Choroid plexus epithelial cell (primary cell): ENCODE measurements around the gene PNPLA6.

Source experiments
- DNase-seq: peaks from one replicate; pipeline ENCODE4 v3.0.0-alpha.2; 2010; ENCODE audit warnings: low read depth
- H3K4me3 ChIP-seq: 2 replicates; pipeline ENCODE4 v1.5.1; 2011; ENCODE audit warnings: low read depth, mild to moderate bottlenecking, control low read depth, low read length, moderate library complexity
- TF ChIP-seq, protein P1 (sequence below): conservative IDR thresholded peaks from 2 replicates; pipeline ENCODE4 v1.5.1; 2011; ENCODE audit warnings: low read depth, mild to moderate bottlenecking, control low read depth, inconsistent platforms, low read length, moderate library complexity

Gene PNPLA6

DNA sequence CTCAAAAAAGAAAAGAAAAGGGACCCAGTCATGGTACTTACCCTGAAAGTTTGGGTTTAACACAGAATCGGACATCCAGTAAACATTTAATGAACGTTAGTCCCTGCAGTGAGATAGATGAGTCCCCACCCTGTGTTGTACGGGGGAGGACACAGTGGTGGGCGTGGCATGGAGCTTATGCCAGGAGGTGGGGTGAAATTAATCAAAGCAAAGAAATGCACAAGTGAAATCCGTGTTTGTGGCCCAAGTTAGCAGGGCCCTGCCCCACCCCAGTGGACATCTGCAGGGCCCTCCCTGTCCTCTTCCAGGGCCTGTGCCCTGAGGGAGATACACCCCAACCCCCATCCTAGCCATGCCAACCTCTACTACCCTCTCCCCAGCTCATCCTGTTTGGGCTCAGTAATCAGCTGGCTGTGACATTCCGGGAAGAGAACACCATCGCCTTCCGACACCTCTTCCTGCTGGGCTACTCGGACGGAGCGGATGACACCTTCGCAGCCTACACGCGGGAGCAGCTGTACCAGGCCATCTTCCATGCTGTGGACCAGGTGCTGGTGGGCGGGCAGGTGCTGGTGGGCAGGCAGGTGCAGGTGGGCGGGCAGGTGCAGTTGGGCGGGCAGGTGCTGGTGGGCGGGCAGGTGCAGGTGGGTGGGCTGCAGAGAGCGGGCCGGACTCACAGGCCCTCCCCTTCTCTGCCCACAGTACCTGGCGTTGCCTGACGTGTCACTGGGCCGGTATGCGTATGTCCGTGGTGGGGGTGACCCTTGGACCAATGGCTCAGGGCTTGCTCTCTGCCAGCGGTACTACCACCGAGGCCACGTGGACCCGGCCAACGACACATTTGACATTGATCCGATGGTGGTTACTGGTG is 9.2 kb upstream of the PNPLA6 start:
- no peak for DNase-seq
- TF ChIP-seq, protein P1, sequence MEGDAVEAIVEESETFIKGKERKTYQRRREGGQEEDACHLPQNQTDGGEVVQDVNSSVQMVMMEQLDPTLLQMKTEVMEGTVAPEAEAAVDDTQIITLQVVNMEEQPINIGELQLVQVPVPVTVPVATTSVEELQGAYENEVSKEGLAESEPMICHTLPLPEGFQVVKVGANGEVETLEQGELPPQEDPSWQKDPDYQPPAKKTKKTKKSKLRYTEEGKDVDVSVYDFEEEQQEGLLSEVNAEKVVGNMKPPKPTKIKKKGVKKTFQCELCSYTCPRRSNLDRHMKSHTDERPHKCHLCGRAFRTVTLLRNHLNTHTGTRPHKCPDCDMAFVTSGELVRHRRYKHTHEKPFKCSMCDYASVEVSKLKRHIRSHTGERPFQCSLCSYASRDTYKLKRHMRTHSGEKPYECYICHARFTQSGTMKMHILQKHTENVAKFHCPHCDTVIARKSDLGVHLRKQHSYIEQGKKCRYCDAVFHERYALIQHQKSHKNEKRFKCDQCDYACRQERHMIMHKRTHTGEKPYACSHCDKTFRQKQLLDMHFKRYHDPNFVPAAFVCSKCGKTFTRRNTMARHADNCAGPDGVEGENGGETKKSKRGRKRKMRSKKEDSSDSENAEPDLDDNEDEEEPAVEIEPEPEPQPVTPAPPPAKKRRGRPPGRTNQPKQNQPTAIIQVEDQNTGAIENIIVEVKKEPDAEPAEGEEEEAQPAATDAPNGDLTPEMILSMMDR = no peak
- no peak overlapping the region for H3K4me3 ChIP-seq

DNA sequence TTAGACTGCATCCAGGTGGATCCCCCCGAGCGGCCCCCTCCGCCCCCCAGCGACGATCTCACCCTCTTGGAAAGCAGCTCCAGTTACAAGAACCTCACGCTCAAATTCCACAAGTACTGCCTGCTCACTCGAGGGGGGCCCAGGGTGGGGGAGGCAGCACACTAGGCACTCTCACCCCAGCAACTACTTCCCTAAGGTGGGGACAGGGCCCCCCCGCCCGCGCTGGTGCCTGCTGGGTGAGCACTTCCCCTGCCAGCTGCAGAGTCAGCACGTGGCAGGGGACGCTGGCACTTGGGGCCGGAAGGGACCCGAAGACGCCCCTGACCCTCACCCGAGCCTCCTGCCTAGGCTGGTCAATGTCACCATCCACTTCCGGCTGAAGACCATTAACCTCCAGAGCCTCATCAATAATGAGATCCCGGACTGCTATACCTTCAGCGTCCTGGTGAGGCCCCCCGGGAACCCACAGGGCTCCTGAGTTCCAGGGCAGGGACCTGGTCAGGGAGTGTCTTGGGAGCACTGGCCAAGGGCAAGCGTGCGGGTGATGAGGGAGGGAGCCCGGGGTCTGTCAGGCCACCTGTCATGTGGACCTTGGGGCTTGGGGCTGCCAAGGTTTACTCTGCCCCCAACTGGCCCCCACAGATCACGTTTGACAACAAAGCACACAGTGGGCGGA is 7.9 kb upstream of the PNPLA6 start:
- no peak for DNase-seq
- TF ChIP-seq, protein P1 = no peak
- no peak overlapping the region for H3K4me3 ChIP-seq

DNA sequence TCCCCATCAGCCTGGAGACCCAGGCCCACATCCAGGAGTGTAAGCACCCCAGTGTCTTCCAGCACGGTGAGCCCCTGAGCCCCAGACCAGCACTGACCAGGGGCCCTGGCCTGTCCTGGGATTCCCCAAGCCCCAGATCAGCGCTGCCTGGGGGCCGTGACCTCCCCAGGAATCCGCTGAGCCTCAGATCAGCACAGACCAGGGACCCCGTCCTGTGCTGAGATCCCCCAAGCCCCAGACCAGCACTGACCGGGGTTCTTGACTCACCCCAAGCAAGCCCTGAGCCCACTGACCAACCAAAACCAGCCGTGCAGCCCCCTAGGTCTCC is 7.4 kb upstream of the PNPLA6 start:
- DNase-seq = no peak
- TF ChIP-seq, protein P1 = no peak
- no peak overlapping the region for H3K4me3 ChIP-seq

DNA sequence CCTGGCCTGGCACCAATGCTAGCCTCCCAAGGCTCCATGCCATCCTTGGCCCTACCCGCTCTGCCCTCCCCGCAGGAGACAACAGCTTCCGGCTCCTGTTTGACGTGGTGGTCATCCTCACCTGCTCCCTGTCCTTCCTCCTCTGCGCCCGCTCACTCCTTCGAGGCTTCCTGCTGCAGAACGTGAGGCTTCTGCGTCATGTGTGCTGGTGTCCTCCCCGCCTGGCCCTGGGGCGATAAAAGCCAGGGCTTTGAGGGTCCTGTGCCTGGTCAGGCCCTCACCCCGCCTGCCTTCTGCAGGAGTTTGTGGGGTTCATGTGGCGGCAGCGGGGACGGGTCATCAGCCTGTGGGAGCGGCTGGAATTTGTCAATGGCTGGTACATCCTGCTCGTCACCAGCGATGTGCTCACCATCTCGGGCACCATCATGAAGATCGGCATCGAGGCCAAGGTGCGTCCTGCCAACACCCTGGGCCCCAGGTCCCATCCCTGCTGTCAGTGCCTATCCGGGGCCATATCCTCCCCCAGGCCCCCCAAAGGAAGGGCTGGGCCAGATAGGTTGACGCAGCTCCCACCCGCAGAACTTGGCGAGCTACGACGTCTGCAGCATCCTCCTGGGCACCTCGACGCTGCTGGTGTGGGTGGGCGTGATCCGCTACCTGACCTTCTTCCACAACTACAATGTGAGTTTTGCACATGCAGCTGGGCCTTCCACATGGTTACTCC is 6.8 kb upstream of the PNPLA6 start:
- H3K4me3 ChIP-seq = no peak overlapping the region
- TF ChIP-seq, protein P1 = no peak
- no peak for DNase-seq

- no peak for DNase-seq
- TF ChIP-seq, protein P1 = no peak
Measured at GRCh38 chr19:7529246-7529600, 6.3 kb upstream of the PNPLA6 start.

DNA sequence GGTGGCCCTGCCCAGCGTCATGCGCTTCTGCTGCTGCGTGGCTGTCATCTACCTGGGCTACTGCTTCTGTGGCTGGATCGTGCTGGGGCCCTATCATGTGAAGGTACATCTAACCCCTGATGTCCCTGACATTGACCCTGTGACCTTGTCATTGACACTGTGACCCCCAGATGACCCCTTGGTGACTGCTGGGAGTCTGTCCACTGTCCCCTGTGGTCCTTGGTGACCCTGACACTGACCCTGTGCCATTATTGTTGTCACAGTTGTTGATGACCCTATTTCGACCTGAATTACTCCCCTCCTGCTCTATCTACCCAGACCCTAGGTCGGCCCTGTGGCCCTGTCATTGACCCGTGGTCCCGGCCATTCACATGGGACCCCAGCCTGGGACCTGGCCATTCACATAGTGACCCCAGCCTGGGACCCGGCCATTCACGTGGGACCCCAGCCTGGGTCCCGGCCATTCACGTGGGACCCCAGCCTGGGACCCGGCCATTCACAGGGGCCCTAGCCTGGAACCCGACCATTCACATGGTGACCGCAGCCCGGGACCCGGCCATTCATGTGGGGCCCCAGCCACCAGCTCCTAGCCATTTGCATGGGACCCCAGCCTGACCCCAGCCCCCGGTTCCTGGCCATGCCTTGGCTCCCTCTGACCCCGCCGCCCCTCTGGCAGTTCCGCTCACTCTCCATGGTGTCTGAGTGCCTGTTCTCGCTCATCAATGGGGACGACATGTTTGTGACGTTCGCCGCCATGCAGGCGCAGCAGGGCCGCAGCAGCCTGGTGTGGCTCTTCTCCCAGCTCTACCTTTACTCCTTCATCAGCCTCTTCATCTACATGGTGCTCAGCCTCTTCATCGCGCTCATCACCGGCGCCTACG is 5.7 kb upstream of the PNPLA6 start:
- TF ChIP-seq, protein P1 = no peak
- no peak overlapping the region for H3K4me3 ChIP-seq
- no peak for DNase-seq

More at GRCh38 chr19:7529246-7529600, 6.3 kb upstream of the PNPLA6 start:
- no peak overlapping the region for H3K4me3 ChIP-seq
